Activated CD4-positive, alpha-beta T cell treated with anti-CD3 and anti-CD28 coated beads, Interleukin-2, amount 50 U/mL, for 48 hours (primary cell): ENCODE data around the gene CCR3.

Experiments used
- DNase-seq, 2 experiments: peaks; one replicate each; pipeline ENCODE4 v3.0.0-alpha.2; 2020

Gene CCR3

DNA sequence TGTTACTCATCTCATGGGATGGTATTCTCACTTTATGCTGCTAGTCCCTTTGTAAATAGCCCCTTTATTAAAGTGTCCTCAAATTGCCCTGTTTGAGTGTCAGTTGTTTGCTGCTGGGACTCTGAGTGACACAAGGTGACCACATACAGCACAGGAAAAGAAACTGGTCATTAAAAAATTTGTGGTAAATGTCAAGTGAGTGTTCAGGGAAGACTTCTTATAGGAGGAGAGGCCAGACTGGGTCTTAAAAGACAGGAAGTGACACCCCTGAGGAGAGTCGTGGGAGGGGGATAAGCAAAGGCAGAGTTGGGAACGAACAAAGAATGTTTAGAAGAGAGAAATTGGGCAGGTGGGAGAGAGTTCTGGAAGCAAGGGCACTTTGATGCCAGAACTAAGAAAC is 35.2 kb downstream of the CCR3 start:
- no peak for DNase-seq

GRCh38 chr3:46278816-46279672 is 36.8 kb downstream of the CCR3 start:
- no peak for DNase-seq

DNA sequence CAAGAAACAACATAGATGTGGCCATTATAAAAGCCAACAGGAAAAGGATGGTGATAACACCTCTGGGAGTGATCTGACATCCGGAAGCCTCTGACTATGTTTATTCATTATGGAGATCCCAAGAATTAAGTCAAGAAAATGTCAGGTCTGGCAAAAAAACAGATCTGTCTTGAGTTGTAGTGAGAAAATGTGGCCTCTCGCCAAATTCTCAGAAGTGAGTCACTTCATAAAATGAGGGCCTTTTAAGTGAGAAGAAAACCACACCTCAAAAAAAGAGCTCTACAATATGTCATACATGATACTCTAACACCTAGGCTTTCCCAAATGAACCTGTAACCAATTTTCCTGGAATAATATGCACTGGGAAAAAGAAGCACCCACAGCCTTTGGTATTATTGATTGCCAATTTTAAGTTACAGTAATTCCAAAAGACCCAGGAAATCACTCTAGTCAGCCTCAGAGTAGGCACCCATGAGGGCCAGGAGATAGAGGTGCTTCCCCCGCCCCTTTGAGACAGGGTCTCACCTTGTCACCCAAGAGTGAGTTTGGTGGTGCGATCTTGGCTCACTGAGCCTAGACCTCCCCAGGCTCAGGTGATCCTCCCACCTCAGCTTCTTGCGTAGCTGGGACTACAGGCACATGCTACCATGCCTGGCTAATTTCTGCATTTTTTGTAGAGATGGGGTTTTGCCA is 38.0 kb downstream of the CCR3 start:
- peak; percentile 38 to 68 for DNase-seq

DNA sequence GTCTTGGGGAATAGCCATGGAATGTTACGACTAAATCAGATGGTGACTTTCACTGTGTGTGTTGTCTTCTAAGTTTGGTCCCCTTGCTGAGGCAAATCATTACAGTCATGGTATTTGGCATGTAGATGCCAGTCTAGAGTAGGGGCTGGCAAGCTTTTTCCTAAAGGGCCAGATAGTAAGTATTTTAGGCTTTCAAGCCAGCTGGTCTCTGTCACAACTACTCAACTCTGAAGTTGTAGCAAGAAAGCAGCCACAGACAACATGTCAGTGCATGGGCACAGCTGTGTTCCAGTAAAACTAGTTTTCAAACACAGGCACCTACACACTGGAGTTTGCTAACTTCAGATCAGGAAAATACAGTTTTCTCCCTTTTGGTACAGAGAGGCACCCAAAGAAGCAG is 39.3 kb downstream of the CCR3 start:
- no peak for DNase-seq

- DNase-seq: no peak
Observed at GRCh38 chr3:46282041-46282440, 39.8 kb downstream of the CCR3 start.

- no peak for DNase-seq
Observed at GRCh38 chr3:46282696-46283095, 40.4 kb downstream of the CCR3 start.

DNA sequence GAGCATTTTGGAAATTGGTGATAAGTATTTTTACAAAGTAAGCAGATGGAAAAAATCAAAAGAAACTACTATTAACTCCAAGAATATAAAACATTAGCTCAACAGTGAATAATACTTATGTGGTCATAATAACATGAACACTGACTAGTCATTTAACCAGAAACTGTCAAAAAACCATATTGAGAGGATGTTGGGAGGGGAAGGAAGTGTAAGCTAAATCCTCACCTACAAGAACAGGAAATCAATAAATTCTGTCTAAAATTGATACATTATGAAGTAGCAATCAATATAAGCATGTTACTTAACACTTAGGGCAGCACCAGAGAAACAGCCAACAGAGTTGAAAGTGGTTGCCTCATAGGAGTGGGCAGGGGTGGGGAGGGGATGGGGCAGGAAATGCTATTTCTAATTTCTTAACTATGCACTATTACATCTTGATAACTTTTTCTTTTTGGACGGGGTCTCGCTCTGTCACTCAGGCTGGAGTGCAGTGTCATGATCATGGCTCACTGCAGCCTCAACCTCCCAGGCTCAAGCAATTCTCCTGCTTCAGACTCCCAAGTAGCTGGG is 41.7 kb downstream of the CCR3 start:
- no peak for DNase-seq

- peak; percentile 47 to 64 for DNase-seq
Observed at GRCh38 chr3:46284981-46285683, 42.9 kb downstream of the CCR3 start.

GRCh38 chr3:46285931-46286619 is 43.8 kb downstream of the CCR3 start:
- DNase-seq: no peak

DNA sequence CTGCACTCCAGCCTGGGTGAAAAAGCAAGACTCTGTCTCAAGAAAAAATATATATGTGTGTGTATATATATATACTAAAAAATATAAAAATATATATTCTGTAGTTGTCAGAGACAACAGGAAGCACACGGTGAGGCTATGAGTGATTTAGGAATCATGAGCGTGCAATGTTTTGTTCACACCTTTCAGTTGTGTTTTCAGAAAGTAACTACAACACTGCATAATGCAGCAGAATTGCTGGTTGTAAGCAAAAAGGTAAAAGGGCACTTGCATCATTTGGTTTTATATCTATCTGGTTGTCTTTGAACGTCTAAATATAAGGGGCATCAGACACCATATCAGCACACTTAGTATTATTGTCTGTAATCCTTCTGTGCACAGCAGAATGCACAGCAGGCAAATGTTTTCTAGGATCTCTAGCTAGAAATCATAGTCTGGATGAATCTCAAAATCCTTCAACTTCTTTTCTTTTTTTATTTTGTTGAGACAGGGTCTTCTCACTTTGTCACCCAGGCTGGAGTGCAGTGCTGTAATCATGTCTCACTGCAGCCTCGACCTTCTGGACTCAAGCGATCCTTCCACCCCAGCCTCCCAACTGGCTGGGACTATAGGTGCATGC is 44.8 kb downstream of the CCR3 start:
- no peak for DNase-seq

DNA sequence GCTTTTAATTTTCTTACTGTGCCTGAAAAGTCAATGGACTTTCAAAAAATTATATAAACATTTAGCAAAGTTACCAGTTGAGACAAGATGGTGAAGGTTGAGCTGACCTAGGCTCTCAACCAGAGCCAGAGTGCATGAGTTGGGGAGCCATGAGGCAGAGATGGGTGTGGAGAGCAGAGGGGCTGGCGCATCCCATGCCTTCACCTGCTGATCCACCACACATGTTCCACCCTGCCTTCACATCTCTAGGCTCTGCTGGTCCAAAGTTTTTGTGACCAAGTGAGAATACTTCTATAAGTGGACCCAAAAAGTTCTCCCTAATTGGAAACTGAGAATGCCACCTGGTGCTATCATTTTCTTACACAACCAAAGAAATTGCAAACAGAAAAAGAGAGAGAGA is 47.3 kb downstream of the CCR3 start:
- DNase-seq: no peak

DNA sequence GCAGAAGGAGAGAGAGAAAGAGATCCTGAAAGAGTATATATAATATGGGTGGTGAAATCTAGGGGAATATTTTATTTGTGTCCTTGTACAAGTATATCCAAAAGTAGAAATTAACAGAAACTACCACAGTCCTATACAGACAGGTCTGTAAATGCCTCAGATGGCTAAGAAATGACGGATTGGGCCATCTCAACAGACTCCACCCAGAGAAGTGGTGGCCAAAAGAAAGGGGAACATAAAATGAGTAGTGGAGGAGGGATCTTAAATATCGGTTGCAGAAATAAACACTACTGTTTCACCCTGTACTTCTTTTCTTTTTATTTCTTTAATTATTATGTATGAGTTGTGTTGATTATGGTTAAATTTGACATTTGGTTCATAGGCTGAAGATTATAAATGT is 47.7 kb downstream of the CCR3 start:
- DNase-seq: no peak

- no peak for DNase-seq
Observed at GRCh38 chr3:46291046-46291445, 48.8 kb downstream of the CCR3 start.

DNA sequence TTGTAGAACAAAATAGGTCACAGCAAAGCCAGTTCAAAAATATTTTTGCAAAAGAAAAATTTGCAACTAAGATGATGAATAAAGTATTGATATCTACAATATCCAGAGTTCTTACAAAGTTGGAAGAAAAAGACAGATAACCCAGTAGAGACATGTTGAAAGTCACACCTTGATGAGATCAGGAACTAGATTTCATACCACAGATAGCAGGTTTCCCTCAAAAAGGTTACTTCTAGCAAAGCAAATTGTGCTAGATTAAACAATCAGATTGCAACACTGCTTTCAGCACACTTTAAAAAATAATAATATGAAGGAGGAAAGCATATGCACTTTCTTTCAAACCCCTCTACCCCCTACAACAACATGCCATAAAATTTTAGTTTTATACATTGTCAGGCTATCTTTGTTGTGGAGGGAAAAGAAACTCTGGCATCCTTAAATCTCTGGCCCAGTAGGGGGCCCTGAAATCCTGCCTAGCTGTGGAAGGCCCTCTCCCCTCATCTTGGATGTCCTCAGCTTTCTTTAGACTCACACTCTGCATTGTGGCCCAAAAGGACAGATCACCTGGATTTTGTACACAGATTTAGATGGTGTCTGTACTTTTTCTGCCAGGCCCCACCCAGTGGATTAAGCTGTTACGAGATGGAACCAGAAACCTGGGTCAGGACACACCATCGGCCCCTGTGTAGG is 50.9 kb downstream of the CCR3 start:
- no peak for DNase-seq

DNA sequence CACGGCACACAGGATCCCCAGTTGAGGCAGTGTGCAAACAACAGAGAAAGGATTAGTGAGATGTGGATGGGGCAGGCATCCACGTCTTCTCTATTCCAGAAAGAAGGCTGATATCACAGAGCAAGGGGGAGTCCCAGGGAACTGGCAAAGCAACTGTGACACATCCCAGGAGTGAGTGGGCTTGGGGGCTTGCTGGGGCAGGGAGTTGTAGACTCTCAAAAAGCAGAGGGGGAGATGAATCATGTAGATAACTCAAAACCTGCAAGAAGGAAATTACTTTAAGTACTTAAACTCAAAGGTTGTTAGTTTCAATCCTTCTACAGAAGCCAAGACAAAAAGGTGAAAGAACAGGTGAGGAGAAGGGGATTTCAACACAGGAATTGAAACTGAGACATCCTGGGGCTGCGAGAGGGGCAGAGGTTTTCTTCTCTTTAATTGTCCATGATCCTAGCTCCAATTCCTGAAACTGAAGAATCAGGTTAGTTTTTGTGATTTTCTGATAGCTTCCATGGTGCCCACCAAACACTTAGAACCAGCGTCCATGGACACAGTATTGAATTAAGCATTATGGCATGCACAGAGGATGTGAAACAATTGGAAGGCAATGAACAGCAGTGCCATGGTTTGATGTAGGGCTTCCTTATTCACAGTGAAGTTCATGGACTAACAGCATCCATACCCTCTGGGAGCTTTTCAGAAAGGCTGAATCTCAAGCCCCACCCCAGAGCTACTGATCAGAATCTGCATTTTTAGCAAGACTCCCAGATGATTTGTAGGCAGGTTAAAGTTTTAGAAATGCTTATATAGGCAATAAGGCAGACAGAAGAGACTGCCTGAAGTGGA is 52.0 kb downstream of the CCR3 start:
- DNase-seq: peak; percentile 84 to 91

- no peak for DNase-seq
Observed at GRCh38 chr3:46296826-46297225, 54.6 kb downstream of the CCR3 start.

DNA sequence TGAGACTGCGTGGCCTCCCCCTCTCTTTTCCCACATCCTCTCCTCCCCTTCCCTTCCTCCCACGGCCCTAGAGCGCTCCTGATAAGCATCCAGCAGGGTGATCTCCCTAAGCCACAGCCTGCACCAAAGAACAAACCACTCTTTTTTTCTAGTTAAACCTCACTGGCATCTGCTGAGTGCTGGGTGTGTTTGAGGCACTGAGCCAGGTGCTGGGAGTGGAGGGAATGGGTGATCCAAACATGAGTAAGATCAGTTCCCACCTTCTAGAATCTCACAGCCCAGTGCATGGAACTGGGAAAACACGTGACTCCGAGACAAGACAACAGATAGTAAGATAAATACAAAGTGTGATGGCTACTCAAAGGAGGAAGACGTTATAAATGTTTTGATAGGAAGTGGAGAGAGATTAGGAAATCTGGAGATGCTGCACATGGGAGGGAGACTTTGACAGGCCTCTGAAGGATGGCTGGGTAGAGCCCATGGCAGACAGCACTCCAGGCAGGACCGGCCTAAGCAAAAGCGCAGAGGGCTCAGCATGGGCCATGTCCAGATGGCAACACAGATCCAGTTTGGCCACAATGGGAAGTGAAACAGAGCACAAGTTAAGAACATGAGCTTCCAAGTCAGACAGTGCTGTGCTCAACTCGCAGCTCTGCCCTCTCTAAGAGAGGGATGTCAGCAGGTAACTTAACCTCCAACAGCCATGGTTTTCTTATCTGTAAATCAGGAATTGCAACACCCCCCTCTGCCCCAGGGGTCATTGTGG is 55.6 kb downstream of the CCR3 start:
- peak in 1 of 2 experiments; percentile 43 for DNase-seq

DNA sequence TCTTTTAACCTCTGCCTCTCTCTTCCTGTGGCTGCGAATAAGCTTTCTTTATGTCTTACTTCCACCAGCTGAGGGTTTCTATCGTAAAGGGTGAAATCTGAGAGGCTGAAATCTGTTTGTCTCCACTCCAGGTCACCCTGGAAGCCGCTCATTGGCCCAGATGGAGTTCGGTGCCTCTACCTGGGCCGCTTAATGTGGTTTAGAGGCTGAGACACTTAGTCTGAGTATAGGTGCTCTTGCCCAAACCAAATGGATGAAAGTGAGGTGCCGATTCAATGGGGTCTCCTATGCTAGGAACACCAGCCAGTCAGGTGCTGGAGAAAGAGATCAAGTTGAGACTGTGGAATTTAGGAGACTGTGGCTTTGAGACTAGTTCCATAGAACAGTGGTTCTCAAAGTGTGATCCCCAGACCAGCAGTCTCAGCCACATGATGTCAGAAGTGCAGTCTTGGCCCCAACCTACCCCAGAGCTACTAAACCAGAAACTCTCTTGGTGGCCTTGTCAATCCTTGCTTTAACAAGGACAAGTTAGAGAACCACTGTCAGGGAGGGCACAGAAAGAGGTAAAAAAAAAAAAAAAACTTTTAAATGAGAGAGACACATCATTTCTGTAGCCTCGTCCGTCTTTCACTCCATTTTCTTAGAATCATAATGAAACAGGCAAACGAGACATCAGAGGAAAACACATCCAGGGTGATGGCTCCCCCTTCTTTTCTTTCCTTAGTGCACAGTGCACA is 56.8 kb downstream of the CCR3 start:
- peak; percentile 55 to 67 for DNase-seq
